Type B pancreatic cell (in vitro differentiated cells): ENCODE data around the gene KRT40. TPM values are rescaled to one million over a fixed set of nuclear protein-coding genes. Genes with fewer than 3 reads are reported as not detected.
"Not testable (repeated sequence)": the region's sequence is repeated elsewhere in the genome, so short reads cannot be mapped to it uniquely, and the experiment has no call there.

Source experiments
- DNase-seq: peaks from one replicate; pipeline ENCODE4 v3.0.0; 2021; ENCODE audit warnings: mixed read lengths; ENCODE audit not compliant: unreplicated experiment; ENCODE audit errors: extremely low spot score
- H3K27ac Mint-ChIP-seq: 2 replicates; pipeline ENCODE4 v1.8.0; 2021; ENCODE audit warnings: mild to moderate bottlenecking, mixed read lengths
- H3K27me3 Mint-ChIP-seq: 2 replicates; pipeline ENCODE4 v1.8.0; 2021; ENCODE audit warnings: mixed read lengths
- H3K36me3 Mint-ChIP-seq: 2 replicates; pipeline ENCODE4 v1.8.0; 2021; ENCODE audit warnings: mixed read lengths
- H3K4me1 Mint-ChIP-seq: one replicate; pipeline ENCODE4 v1.8.0; 2021; ENCODE audit warnings: mixed read lengths; ENCODE audit not compliant: unreplicated experiment
- H3K4me3 Mint-ChIP-seq: 2 replicates; pipeline ENCODE4 v1.8.0; 2021; ENCODE audit warnings: mild to moderate bottlenecking, mixed read lengths
- H3K9me3 Mint-ChIP-seq: 2 replicates; pipeline ENCODE4 v1.8.0; 2021; ENCODE audit warnings: mixed read lengths
- total RNA-seq: library from RNA; stranded (reverse); gene quantifications from 2 replicates; pipeline ENCODE4 v1.2.1, GENCODE V29; 2021; ENCODE audit warnings: low replicate concordance
- TF ChIP-seq, protein P1 (sequence below): fragments of 200-600 bp; sonication (generic); conservative IDR thresholded peaks from 2 replicates; pipeline ENCODE4 v1.5.0; 2021; ENCODE audit warnings: antibody characterized with exemption, mild to moderate bottlenecking

Gene KRT40
- total RNA-seq, 1 donor from 2014 or later, result 2.3 TPM

DNA sequence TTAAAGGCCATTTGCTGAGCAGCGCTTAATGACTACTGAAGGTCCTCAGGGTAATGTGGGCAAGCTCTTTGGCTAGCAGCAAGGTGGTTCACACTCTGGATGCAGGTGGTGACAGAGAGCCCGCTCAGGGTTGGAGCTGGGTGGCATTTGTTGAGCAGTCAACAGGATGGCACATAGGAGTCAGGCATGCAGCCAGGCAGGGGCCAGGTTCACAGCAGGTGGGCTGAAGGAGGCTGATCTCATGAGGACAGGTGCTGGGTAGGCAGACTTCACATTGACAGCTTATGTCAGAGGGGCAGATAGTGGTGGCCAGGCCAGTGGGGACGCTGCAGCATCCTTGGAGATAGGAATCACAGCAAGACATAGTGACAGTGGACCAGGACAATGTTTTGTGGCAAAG lies 20.3 kb upstream of the KRT40 start:
- Mint-ChIP-seq H3K27me3 (no peaks in the 10 kb centered on the region), H3K4me1 (peaks cover 12% of the 10 kb centered on the region), H3K4me3 (no peak overlapping the region), H3K36me3 (no peaks in the 10 kb centered on the region), H3K9me3 (peaks cover 4% of the 10 kb centered on the region), H3K27ac (no peak overlapping the region)
- no peak for DNase-seq
- TF ChIP-seq, protein P1, sequence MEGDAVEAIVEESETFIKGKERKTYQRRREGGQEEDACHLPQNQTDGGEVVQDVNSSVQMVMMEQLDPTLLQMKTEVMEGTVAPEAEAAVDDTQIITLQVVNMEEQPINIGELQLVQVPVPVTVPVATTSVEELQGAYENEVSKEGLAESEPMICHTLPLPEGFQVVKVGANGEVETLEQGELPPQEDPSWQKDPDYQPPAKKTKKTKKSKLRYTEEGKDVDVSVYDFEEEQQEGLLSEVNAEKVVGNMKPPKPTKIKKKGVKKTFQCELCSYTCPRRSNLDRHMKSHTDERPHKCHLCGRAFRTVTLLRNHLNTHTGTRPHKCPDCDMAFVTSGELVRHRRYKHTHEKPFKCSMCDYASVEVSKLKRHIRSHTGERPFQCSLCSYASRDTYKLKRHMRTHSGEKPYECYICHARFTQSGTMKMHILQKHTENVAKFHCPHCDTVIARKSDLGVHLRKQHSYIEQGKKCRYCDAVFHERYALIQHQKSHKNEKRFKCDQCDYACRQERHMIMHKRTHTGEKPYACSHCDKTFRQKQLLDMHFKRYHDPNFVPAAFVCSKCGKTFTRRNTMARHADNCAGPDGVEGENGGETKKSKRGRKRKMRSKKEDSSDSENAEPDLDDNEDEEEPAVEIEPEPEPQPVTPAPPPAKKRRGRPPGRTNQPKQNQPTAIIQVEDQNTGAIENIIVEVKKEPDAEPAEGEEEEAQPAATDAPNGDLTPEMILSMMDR, result no peak

DNA sequence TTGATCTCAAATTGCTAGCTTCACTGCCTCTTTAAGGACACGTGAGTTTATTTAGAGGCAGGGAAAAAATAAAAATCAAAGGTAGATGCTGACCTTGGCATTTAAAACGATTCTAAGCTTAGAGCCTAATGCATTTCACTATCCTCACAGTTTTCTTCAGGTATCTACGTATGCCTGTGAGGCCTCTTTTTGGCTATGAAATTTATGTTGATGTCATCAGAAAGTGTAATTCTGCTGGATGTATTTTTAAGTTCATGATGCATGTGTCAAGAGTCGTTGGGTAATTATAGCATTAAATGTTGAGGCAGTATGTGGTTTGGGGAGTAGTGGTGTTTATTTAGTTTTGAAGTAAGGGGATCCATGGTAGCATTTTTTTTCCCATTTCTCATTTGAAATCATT lies 19.8 kb upstream of the KRT40 start:
- DNase-seq, result no peak
- Mint-ChIP-seq H3K4me3 (no peak overlapping the region), H3K27ac (no peak overlapping the region), H3K4me1 (peaks cover 7% of the 10 kb centered on the region), H3K9me3 (peaks cover 4% of the 10 kb centered on the region), H3K27me3 (no peaks in the 10 kb centered on the region), H3K36me3 (no peaks in the 10 kb centered on the region)
- TF ChIP-seq, protein P1, result no peak

DNA sequence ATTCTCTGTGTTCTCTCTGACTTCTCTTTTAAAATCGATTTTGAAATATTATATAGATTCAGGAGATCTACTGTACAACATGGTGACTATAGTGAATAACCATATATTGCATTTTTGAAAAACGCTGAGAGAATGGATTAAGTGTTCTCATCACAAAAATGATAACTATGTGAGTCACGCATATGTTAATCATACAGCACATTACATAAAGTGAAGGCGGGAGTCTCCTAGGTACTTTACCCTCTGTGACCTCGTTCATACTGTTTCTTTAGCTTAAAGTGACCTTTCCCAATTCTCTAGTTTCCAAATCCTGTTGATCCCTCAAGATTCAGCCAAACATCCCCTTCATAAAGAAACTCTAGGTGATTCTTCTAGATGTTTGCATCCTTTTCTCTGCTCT lies 18.7 kb upstream of the KRT40 start:
- Mint-ChIP-seq H3K4me1 (peaks cover 4% of the 10 kb centered on the region), H3K4me3 (no peak overlapping the region), H3K27ac (no peak overlapping the region), H3K27me3 (no peaks in the 10 kb centered on the region), H3K9me3 (peaks cover 4% of the 10 kb centered on the region), H3K36me3 (no peaks in the 10 kb centered on the region)
- no peak for DNase-seq
- TF ChIP-seq, protein P1, result no peak

DNA sequence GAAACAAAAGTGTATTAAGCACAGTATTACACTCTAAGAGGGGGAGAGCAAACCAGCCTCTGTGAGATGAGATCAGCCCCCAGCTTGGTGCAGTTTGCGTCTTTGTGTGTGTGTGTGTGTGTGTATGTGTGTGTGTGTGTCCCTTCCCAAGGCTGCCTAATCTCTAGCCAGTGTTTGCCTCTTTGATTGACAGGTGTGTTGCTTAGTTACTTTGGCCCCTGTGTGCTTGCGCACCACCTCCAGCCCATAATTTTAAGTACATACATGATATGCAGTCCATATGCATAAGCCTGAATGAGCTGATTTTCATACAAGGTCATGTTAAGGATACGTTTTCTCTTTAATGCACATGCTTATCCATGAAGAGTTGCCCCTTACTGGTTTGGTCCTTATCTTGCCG lies 17.7 kb upstream of the KRT40 start:
- no peaks in the 10 kb centered on the region for H3K36me3 Mint-ChIP-seq
- no peak overlapping the region for H3K4me3 Mint-ChIP-seq
- TF ChIP-seq, protein P1, result no peak
- H3K27me3 Mint-ChIP-seq, result no peaks in the 10 kb centered on the region
- no peak for DNase-seq
- no peak overlapping the region for H3K27ac Mint-ChIP-seq
- peaks cover 4% of the 10 kb centered on the region for H3K9me3 Mint-ChIP-seq
- peaks cover 4% of the 10 kb centered on the region for H3K4me1 Mint-ChIP-seq

DNA sequence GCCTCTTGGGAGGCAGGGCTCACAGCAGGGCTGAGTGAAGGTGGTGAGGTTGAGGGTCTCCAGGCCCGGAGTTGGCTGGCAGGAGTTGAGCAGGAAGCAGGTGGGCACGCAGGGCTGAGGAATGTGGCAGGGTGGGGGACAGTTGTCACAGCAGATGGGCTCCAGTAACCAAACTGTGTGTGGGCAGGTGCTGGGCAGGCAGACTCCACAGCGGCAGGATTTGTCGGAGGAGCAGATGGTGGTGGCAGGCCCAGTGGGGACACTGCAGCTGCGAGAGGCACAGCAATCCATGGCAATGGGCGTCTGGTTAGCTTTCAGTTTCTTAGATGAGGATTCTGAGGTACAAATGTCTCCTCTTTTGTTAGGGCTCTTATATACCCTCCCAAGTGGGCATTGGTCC lies 15.4 kb upstream of the KRT40 start, which contains the start of gene KRTAP3-2:
Gene KRTAP3-2, minus strand, starts transcription at position 344 of the 400 bp plus-strand sequence. Its CDS starts 53 bp downstream, at position 291.
- H3K4me1 Mint-ChIP-seq, H3K27ac Mint-ChIP-seq, H3K27me3 Mint-ChIP-seq, H3K36me3 Mint-ChIP-seq, H3K9me3 Mint-ChIP-seq, DNase-seq, H3K4me3 Mint-ChIP-seq: not testable (repeated sequence)

DNA sequence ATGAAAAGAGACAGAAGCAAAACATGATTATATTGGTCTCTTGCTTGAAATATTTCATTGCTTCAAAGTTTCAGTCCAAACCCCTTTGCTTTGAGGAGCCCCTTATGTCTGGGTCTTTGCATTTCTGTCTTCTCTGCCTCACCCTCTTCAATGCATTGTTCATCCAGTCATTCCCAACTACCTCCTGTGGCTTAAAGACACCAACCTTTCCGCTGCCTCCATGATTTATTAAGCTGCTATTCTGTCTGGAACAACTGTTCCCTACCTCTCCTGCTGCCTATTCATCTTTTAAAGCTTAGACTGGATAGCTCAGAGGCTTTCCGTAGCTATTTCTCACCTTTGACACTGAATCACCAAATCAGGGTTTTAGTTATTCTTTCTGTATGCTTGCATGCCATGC lies 13.2 kb upstream of the KRT40 start:
- H3K27ac Mint-ChIP-seq, result no peak overlapping the region
- TF ChIP-seq, protein P1, result no peak
- H3K36me3 Mint-ChIP-seq, result no peaks in the 10 kb centered on the region
- H3K4me1 Mint-ChIP-seq, result no peaks in the 10 kb centered on the region
- no peak overlapping the region for H3K4me3 Mint-ChIP-seq
- no peaks in the 10 kb centered on the region for H3K27me3 Mint-ChIP-seq
- peaks cover 4% of the 10 kb centered on the region for H3K9me3 Mint-ChIP-seq
- no peak for DNase-seq
